Measurements from ENCODE around the gene NHSL1. TPM values are rescaled to one million over a fixed set of nuclear protein-coding genes. Genes with fewer than 3 reads are reported as not detected.

The NHSL1 gene
- total and polyA plus RNA-seq, 8 donors: 37.8 to 90.2 (median 76.8) TPM

- intact Hi-C loops (cut with DNase I): no loop called here
- no peaks in the 10 kb centered on the region for H3K9me3 ChIP-seq
- no peaks in the 10 kb centered on the region for H3K36me3 ChIP-seq
- peak overlapping the region; percentile 26 to 77 for H3K27ac ChIP-seq
- peaks cover 0 to 39% of the 10 kb centered on the region in 2 donors for H3K4me1 ChIP-seq
- TF ChIP-seq CTCF (IDR thresholded peaks at IDR 0.05): no peak
- no peaks in the 10 kb centered on the region for H3K27me3 ChIP-seq
- DNase-seq: no peak
- ATAC-seq: no peak
- H3K4me3 ChIP-seq: peak overlapping the region; percentile 19 to 24
These were observed 44.4 kb upstream of the NHSL1 start for GRCh38 chr6:138543657-138544056.

- peak overlapping the region; percentile 34 to 67 for H3K27ac ChIP-seq
- DNase-seq (no peak), ATAC-seq (no peak)
- H3K36me3 ChIP-seq: no peaks in the 10 kb centered on the region
- H3K4me1 ChIP-seq: peaks cover 10 to 36% of the 10 kb centered on the region in 2 donors
- no peaks in the 10 kb centered on the region for H3K27me3 ChIP-seq
- H3K4me3 ChIP-seq: no peak overlapping the region
- intact Hi-C loops (cut with DNase I): no loop called here
- H3K9me3 ChIP-seq: no peaks in the 10 kb centered on the region
- TF ChIP-seq CTCF (IDR thresholded peaks at IDR 0.05): no peak
These were observed 42.7 kb upstream of the NHSL1 start for GRCh38 chr6:138541823-138542481.

GRCh38 chr6:138540468-138540867 is 41.2 kb upstream of the NHSL1 start:
- Histone ChIP-seq H3K27me3 (no peaks in the 10 kb centered on the region), H3K9me3 (no peaks in the 10 kb centered on the region), H3K36me3 (no peaks in the 10 kb centered on the region), H3K27ac (peak overlapping the region; percentile 4 to 67), H3K4me1 (peaks cover 12 to 24% of the 10 kb centered on the region in 2 donors), H3K4me3 (no peak overlapping the region)
- no peak for TF ChIP-seq CTCF (IDR thresholded peaks at IDR 0.05)
- peak; percentile 22 for ATAC-seq
- DNase-seq: no peak
- intact Hi-C loops (cut with DNase I): no loop called here

- no peak for ATAC-seq
- DNase-seq: no peak
- intact Hi-C loops (cut with DNase I): no loop called here
- Histone ChIP-seq H3K36me3 (no peaks in the 10 kb centered on the region), H3K9me3 (no peaks in the 10 kb centered on the region), H3K27me3 (no peaks in the 10 kb centered on the region), H3K4me3 (no peak overlapping the region), H3K4me1 (peaks cover 12 to 24% of the 10 kb centered on the region in 2 donors), H3K27ac (peak overlapping the region; percentile 4 to 67)
- TF ChIP-seq CTCF (IDR thresholded peaks at IDR 0.05): no peak
These were observed 40.6 kb upstream of the NHSL1 start for GRCh38 chr6:138539876-138540275.

- H3K27me3 ChIP-seq: no peaks in the 10 kb centered on the region
- DNase-seq (no peak), ATAC-seq (peak; percentile 5)
- peak overlapping the region in 1 of 2 donors; percentile 35 for H3K27ac ChIP-seq
- H3K4me1 ChIP-seq: peaks cover 12 to 24% of the 10 kb centered on the region in 2 donors
- TF ChIP-seq CTCF (IDR thresholded peaks at IDR 0.05): no peak
- H3K36me3 ChIP-seq: no peaks in the 10 kb centered on the region
- no peaks in the 10 kb centered on the region for H3K9me3 ChIP-seq
- intact Hi-C loops (cut with DNase I): no loop called here
- H3K4me3 ChIP-seq: no peak overlapping the region
These were observed 39.2 kb upstream of the NHSL1 start for GRCh38 chr6:138538390-138539031.
